HG03025 (cell line): ENCODE data around the gene TBC1D10A.

ENCODE experiments used
- ATAC-seq: cut with Tn5 transposase; IDR thresholded peaks from one replicate; pipeline ENCODE4 v1.9.1; 2021; ENCODE audit warnings: mild to moderate bottlenecking, moderate library complexity; ENCODE audit not compliant: unreplicated experiment, low FRiP score

TBC1D10A gene

DNA sequence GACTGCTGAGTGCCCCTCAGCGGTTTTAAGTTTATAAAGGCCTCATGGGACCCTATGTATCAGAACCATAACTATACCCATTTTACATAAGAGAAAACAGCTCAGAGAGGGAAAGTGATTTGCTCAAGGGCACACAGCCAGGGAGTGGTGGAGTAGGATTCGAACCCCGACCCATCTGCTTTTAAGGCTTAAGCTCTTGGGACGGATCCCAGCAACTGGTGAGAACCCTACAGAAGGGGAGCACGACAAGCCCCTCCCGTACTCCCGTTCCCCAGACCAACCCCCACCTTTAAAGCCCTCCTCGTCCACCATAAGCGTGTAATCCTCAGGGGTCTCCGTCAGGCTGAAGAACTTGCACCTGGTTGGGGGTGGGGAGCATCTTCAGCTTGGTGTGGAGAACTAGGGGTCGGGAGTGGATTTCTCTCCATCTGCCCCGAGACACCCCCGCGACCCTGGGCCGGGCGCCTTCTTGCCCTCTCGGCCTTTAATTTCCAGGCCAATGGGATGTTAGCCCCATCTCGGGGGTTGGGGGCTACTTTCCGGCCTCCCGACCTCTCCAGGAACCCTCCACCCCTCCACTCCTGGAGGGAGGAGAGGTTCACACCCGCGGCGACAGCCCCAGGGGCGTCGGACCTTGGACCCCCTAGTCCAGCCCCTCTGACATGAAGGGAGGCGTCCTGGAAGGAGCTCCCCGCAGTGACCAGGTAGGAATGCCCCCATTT lies 38.2 kb downstream of the TBC1D10A start:
- ATAC-seq = no peak

GRCh38 chr22:30287648-30288418 lies 38.9 kb downstream of the TBC1D10A start:
- ATAC-seq = no peak

DNA sequence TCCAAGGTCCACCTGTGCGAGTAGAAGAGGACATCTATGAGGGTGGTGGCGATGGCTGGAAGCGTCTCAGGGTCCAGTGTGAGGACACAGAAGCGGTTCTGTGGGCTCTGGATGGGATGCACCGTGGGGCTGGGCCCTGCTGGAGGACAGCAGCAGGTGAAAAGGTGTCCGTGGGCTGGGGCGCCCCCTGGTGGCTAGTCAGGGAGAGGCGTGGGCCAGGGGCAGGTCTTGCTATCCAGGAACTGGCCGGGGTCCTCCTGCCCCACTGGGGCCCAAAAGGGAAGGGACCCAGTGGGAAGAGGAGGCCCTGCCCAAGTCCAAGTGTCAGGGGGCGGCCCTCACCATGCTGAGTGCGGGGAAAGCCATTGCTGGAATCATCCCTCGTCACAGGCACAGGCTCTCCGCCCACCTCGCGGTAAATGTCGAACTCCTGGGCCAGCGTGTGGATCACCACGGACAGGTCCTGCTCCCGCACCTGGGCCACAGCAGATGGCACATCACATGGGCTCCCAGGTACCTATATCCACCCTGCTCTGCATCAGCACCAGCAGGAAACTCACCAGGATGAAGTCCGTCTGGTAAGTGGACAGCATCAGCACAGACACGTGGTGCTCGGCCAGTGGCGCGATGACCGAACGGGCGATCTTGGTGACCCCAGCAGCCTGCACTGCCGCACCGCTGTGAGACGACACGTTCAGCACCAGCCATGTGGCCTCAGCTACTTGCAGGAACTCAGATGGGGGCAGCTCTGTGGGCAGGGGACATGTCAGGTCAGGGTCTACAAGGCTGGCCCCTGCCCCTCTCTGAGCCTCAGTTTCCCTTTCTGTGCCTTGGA lies 39.7 kb downstream of the TBC1D10A start:
- no peak for ATAC-seq

- ATAC-seq = no peak
Measured at GRCh38 chr22:30286331-30286730, 40.4 kb downstream of the TBC1D10A start.

- ATAC-seq = no peak
Measured at GRCh38 chr22:30285846-30286200, 40.9 kb downstream of the TBC1D10A start.

GRCh38 chr22:30285176-30285845 lies 41.4 kb downstream of the TBC1D10A start:
- ATAC-seq = no peak

GRCh38 chr22:30284666-30285065 lies 42.1 kb downstream of the TBC1D10A start:
- ATAC-seq = no peak

GRCh38 chr22:30284172-30284571 lies 42.6 kb downstream of the TBC1D10A start:
- ATAC-seq = no peak

DNA sequence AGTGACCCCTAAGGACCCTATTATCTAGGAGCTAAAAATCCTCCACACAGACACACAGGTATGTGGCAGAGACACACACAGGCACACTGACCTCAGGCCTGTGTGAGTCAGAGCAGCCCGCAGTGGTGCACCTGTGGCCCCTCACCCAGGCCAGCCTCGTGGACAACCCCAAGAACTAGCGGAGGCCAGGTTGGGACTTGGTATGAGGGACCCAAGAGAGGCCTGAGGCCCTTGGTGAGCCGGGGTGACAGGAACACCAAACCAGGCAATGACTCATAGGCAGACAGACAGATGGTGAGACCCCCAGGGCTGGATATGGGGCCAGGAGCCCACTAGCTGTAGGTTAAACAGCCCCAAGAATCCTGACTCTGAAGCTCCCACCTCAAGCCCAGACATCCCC lies 43.4 kb downstream of the TBC1D10A start:
- no peak for ATAC-seq

DNA sequence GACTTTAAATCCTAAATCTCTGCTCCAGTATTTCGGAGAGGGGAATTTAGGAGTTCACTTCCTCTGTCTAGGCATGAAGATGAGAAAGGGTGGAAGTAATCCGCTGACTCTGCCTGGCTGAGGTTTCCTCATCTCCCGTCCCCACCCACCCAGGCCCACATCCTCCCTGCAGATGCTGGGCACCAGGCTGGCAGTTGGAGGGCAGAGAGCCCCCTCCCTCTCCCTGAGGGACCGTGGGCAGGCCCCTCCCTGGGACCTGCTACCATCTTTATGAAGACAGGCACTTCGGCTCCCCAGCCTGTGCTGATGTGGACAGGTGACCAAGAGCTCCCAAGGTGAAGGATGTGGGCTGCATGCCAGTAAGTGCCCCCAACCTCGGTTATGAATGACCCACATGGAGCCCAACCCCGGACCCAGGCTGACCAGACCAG lies 44.1 kb downstream of the TBC1D10A start:
- no peak for ATAC-seq

DNA sequence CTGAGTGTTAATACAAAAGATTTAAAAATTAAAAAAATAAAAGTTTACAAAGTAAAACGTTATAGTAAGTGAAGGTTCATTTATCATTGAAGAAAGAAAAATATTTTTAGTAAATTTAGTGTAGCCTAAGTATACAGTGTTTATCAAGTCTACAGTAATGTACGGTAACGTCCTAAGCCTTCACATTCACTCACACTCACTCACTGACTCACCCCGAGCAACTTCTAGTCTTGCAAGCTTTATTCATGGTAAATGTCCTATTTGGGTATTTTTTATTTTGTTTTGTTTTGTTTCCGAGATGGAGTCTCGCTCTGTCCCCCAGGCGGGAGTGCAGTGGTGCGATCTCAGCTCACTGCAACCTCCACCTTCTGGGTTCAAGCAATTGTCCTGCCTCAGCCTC lies 46.2 kb downstream of the TBC1D10A start:
- no peak for ATAC-seq

DNA sequence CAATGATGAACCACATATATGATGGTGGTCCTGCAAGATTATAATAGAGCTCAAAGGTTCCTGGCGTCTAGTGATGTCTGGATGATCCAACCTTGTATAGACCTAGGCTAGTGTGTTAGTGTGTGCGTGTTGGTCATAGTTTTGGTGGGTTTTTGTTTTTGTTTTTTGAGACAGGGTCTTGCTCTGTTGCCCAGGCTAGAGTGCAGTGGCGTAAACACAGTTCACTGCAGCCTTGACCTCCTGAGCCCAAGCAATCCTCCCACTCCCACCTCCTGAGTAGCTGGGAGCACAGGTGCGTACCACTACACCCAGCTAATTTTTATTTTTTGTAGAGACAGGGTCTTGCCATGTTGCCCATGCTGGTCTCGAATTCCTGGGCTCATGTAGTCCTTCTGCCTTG lies 46.8 kb downstream of the TBC1D10A start:
- ATAC-seq = no peak

DNA sequence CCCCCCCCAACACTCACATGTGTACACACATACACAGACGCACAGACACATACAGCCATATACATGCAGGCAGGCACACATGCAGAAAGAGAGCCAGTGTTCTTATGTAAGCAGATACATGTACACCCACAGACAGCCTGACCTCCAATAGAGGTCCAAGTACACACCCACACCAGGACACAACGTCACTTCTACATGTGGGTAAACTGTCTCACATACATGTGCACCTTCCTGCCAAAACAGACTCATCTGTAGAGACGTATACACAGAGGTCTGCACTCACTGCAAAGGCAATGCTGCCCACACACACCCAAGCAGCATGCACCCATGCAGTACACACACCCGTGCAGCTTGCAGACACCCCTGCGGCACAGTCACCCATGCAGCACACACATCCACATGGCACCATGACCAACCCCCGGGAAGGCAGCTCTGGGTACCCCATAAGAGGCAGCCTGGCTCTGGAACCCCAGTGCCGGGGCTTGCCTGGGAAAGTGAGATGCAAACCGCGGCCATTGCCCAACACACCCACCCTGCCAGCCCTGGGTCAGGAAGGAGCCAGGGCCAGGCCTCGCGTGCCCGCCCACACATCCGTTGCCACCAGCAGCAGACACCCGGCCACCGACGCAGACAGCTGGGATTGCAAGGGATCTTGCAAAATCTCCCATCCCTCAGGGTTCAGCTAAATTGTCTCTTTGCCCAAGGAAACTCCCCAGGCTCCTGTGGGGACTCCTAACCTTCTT lies 47.5 kb downstream of the TBC1D10A start:
- ATAC-seq = no peak

DNA sequence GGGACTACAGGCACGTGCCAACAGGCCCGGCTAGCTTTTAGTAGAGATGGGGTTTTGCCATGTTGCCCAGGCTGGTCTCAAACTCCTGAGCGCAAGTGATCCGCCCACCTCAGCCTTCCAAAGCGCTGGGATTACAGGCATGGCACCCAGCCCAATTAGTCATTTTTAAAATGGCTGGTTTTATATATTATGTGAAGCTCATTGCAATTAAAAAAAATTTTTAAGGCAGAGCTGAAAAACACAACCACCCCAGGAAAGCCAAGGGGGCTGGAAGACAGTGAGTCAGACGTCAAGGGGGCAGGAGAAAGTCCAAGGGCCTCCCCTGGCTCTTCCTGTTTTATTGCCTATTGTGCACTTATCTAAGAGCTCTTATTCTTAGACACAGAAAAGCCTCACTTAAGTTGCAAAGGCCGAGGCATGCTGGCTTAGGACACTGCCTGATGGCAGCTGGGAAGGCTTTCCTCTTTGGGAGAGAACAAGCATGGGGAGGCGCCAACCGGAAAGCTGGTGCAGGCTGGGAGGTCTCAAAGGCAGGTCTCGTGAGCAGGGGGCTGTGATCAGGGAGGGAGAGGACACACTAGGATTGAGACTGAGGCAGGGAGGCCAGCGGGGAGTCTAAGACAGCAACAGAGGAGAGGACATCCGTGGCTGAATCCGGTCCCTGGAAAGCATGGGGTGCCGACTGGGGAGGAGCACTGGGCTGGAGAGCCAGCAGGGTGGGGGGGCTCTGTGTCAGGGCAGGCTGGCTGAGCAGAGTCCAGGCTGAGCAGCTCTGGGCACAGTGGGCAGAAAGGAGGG lies 49.0 kb downstream of the TBC1D10A start:
- ATAC-seq = no peak

- ATAC-seq = no peak
Measured at GRCh38 chr22:30276039-30276438, 50.7 kb downstream of the TBC1D10A start.

DNA sequence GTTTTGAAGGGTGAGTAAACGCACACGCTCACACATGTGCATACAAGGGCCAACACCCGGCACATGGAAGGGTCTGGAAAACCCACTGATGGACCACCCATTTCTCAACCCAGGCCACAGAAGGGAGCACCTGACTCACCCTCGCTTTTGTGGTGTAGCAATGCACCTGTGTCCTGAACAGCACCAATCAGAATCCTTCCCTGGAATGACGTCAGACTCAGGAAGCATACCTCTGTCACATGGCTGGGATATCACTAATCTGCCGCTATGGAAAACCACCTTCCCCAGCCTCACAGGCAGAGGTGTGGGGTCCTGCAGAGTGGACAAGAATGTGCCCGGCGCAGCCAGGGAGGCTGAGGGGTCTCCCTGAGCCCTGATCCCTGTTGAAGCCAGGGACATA lies 51.1 kb downstream of the TBC1D10A start:
- no peak for ATAC-seq

GRCh38 chr22:30274437-30274812 lies 52.3 kb downstream of the TBC1D10A start:
- ATAC-seq = no peak

- ATAC-seq = no peak
Measured at GRCh38 chr22:30273711-30274436, 52.9 kb downstream of the TBC1D10A start.
